CD14-positive monocyte (primary cell): Measurements from ENCODE around the gene SART1. TPM values are rescaled to one million over a fixed set of nuclear protein-coding genes. Genes with fewer than 3 reads are reported as not detected.
A peak's percentile ranks its signal among the peaks of the same experiment; 100 is the strongest.

Experiments
- DNase-seq, 3 donors: peaks; one replicate each; pipeline ENCODE4 v3.0.0-alpha.2; 2011 to 2022
- H2AFZ ChIP-seq: 2 replicates; pipeline ENCODE4 v1.6.0; 2012; ENCODE audit warnings: mild to moderate bottlenecking, low read depth, low read length, inconsistent platforms; ENCODE audit not compliant: insufficient read depth, poor library complexity, severe bottlenecking
- H3K27ac ChIP-seq, 2 donors: 1 replicate in 1 of 2; 2 replicates in 1 of 2; pipeline ENCODE4 v1.5.1; 2012 to 2013; ENCODE audit warnings: low read length in 2 of 2, control low read depth in 1 of 2, inconsistent platforms in 1 of 2, low read depth in 1 of 2, mild to moderate bottlenecking in 1 of 2
- H3K27me3 ChIP-seq, 2 donors: one replicate each; pipeline versions ENCODE4 v1.6.0 to v1.6.1; 2011 to 2013; ENCODE audit warnings: low read length in 2 of 2; ENCODE audit not compliant: control insufficient read depth in 2 of 2, insufficient read depth in 2 of 2
- H3K36me3 ChIP-seq, 2 donors: replicated peaks in 1 of 2; 1 replicate in 1 of 2; 2 replicates in 1 of 2; pipeline versions ENCODE4 v1.5.1 to v1.6.1; 2012 to 2013; ENCODE audit warnings: low read length in 2 of 2, control low read depth in 1 of 2, inconsistent platforms in 1 of 2, mild to moderate bottlenecking in 1 of 2; ENCODE audit not compliant: insufficient read depth in 2 of 2, control insufficient read depth in 1 of 2
- H3K4me1 ChIP-seq, 2 donors: 1 replicate in 1 of 2; 2 replicates in 1 of 2; pipeline versions ENCODE4 v1.5.1 to v1.6.1; 2012 to 2013; ENCODE audit warnings: low read length in 2 of 2, control low read depth in 1 of 2, inconsistent platforms in 1 of 2, mild to moderate bottlenecking in 1 of 2, moderate library complexity in 1 of 2; ENCODE audit not compliant: insufficient read depth in 2 of 2, control insufficient read depth in 1 of 2
- H3K4me2 ChIP-seq: replicated peaks from 2 replicates; pipeline ENCODE3; 2012; ENCODE audit warnings: low read length, moderate library complexity, mild to moderate bottlenecking; ENCODE audit not compliant: poor library complexity, severe bottlenecking; ENCODE audit errors: extremely low read depth
- H3K4me3 ChIP-seq, 3 experiments: fragments of 200-600 bp in 1 of 3; sonication (generic) in 1 of 3; replicated peaks in 1 of 3; 1 replicate in 2 of 3; 2 replicates in 1 of 3; pipeline ENCODE4 v1.5.1; 2011 to 2013; ENCODE audit warnings: low read length in 3 of 3, mild to moderate bottlenecking in 3 of 3, control low read depth in 2 of 3, low read depth in 2 of 3, inconsistent platforms in 1 of 3, moderate library complexity in 1 of 3
- H3K79me2 ChIP-seq: 2 replicates; pipeline ENCODE4 v1.6.0; 2012; ENCODE audit warnings: mild to moderate bottlenecking, control low read depth, inconsistent platforms, low read length, moderate library complexity; ENCODE audit not compliant: insufficient read depth
- H3K9ac ChIP-seq: 2 replicates; pipeline ENCODE4 v1.6.0; 2017; ENCODE audit warnings: low read length, mild to moderate bottlenecking; ENCODE audit not compliant: insufficient read depth, poor library complexity, severe bottlenecking
- H3K9me3 ChIP-seq, 2 donors: replicated peaks in 1 of 2; 1 replicate in 1 of 2; 2 replicates in 1 of 2; pipeline versions ENCODE4 v1.5.1 to v1.6.1; 2012 to 2013; ENCODE audit warnings: low read length in 2 of 2, control low read depth in 1 of 2; ENCODE audit not compliant: control insufficient read depth in 1 of 2, insufficient read depth in 1 of 2
- H4K20me1 ChIP-seq: 2 replicates; pipeline ENCODE4 v1.6.0; 2012; ENCODE audit warnings: mild to moderate bottlenecking, low read length, control low read depth, moderate library complexity; ENCODE audit not compliant: insufficient read depth
- H3K27ac Mint-ChIP-seq, 7 donors: one replicate each; pipeline ENCODE4 v1.8.0; 2020; ENCODE audit warnings: mild to moderate bottlenecking in 7 of 7, mixed read lengths in 7 of 7, moderate library complexity in 6 of 7, inconsistent platforms in 2 of 7
- H3K27me3 Mint-ChIP-seq, 3 donors: one replicate each; pipeline ENCODE4 v1.8.0; 2021 to 2022; ENCODE audit warnings: low read depth in 3 of 3, mild to moderate bottlenecking in 3 of 3, mixed read lengths in 3 of 3, moderate library complexity in 3 of 3, inconsistent platforms in 1 of 3
- H3K36me3 Mint-ChIP-seq, 2 donors: one replicate each; pipeline ENCODE4 v1.8.0; 2020; ENCODE audit warnings: mixed read lengths in 2 of 2, inconsistent platforms in 1 of 2, mild to moderate bottlenecking in 1 of 2
- H3K4me1 Mint-ChIP-seq: one replicate; pipeline ENCODE4 v1.8.0; 2020; ENCODE audit warnings: mild to moderate bottlenecking, mixed read lengths
- H3K4me3 Mint-ChIP-seq, 2 donors: one replicate each; pipeline ENCODE4 v1.8.0; 2020; ENCODE audit warnings: mild to moderate bottlenecking in 2 of 2, mixed read lengths in 2 of 2, moderate library complexity in 1 of 2
- H3K9me3 Mint-ChIP-seq, 7 donors: one replicate each; pipeline ENCODE4 v1.8.0; 2020 to 2022; ENCODE audit warnings: mixed read lengths in 7 of 7, mild to moderate bottlenecking in 6 of 7, moderate library complexity in 6 of 7, inconsistent platforms in 2 of 7
- WGBS: methylation state at CpG from one replicate; pipeline ENCODE4 v1.1.5; 2013; ENCODE audit warnings: missing lambda C conversion rate; ENCODE audit not compliant: insufficient coverage; 5-methylcytosine and 5-hydroxymethylcytosine counted together
- intact Hi-C, 2 donors: fragments of 100-400 bp; cut with micrococcal nuclease; formaldehyde crosslinking; loops; one replicate each; pipeline versions ENCODE4 v1.15.0 to v1.15.1; 2023
- polyA plus RNA-seq, 3 donors: library from polyadenylated mRNA; depleted of rRNA in 1 of 3; unstranded in 2 of 3; stranded (reverse) in 1 of 3; fragments of 300-500 nt in 2 of 3; fragments of >200 nt in 1 of 3; fragmentation: Illumina TruSeq in 2 of 3; gene quantifications; 1 replicate in 2 of 3; 2 replicates in 1 of 3; pipeline ENCODE4 v1.2.3, GENCODE V29; 2012 to 2021
- TF ChIP-seq, protein P1 (sequence below): fragments of 200-600 bp; IDR thresholded peaks from one replicate; pipeline ENCODE4 v1.8.0; 2022; ENCODE audit warnings: antibody characterized with exemption, mild to moderate bottlenecking

SART1 gene
- polyA plus RNA-seq, 3 donors = 8.9 to 52.8 (median 16.1) TPM

DNA sequence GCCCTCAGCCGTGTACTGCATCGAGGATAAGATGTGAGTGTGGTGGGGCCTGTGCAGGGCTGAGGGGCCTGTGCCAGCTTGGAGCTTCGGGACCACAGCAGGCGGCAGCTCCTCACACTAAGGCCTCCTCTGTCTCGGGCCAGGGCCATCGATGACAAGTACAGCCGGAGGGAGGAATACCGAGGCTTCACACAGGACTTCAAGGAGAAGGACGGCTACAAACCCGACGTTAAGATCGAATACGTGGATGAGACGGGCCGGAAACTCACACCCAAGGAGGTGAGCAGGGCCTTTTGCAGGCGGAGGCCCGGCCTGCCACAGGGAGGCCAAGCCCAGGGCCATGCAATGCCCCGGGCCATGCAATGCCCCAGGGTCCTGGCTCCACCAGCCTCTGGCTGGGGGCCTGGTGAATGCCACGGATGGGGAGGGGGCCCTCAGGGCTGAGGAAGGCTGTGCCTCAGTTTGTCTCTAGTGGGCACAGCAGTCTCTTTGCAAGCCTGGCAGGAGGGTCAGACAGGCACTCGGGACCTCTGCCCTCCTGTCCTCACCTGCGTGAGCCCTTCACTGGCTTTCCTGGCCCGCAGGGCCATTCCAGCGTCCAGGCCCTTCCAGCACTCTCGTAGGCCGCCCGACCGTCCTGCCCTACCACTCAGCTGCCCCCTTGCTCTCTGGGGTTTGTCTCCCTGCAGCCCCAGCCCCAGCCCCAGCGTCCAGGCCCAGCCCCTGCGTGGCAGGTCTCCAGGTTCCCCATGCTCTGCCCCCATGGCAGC is 16.3 kb downstream of the SART1 start:
- Mint-ChIP-seq H3K4me3 (no peak overlapping the region), H3K9me3 (no peaks in the 10 kb centered on the region), H3K36me3 (peaks cover 50 to 70% of the 10 kb centered on the region in 2 donors), H3K27ac (peak overlapping the region in 1 of 7 donors; percentile 30), H3K27me3 (peaks cover 0 to 4% (median 0%) of the 10 kb centered on the region in 3 donors), H3K4me1 (no peaks in the 10 kb centered on the region)
- no peak for DNase-seq
- intact Hi-C loops = no loop called here
- Histone ChIP-seq H3K4me3 (no peak overlapping the region), H4K20me1 (peaks cover 7% of the 10 kb centered on the region), H3K9me3 (no peaks in the 10 kb centered on the region), H3K4me2 (no peak overlapping the region), H3K4me1 (no peaks in the 10 kb centered on the region), H3K79me2 (no peaks in the 10 kb centered on the region), H3K36me3 (peaks cover 49 to 63% of the 10 kb centered on the region in 2 donors), H3K9ac (no peak overlapping the region), H3K27me3 (no peaks in the 10 kb centered on the region), H3K27ac (no peak overlapping the region), H2AFZ (no peak overlapping the region)
- TF ChIP-seq, protein P1, sequence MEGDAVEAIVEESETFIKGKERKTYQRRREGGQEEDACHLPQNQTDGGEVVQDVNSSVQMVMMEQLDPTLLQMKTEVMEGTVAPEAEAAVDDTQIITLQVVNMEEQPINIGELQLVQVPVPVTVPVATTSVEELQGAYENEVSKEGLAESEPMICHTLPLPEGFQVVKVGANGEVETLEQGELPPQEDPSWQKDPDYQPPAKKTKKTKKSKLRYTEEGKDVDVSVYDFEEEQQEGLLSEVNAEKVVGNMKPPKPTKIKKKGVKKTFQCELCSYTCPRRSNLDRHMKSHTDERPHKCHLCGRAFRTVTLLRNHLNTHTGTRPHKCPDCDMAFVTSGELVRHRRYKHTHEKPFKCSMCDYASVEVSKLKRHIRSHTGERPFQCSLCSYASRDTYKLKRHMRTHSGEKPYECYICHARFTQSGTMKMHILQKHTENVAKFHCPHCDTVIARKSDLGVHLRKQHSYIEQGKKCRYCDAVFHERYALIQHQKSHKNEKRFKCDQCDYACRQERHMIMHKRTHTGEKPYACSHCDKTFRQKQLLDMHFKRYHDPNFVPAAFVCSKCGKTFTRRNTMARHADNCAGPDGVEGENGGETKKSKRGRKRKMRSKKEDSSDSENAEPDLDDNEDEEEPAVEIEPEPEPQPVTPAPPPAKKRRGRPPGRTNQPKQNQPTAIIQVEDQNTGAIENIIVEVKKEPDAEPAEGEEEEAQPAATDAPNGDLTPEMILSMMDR = no peak
- 97% methylated on average over 28 of the region's 29 CpGs for WGBS

DNA sequence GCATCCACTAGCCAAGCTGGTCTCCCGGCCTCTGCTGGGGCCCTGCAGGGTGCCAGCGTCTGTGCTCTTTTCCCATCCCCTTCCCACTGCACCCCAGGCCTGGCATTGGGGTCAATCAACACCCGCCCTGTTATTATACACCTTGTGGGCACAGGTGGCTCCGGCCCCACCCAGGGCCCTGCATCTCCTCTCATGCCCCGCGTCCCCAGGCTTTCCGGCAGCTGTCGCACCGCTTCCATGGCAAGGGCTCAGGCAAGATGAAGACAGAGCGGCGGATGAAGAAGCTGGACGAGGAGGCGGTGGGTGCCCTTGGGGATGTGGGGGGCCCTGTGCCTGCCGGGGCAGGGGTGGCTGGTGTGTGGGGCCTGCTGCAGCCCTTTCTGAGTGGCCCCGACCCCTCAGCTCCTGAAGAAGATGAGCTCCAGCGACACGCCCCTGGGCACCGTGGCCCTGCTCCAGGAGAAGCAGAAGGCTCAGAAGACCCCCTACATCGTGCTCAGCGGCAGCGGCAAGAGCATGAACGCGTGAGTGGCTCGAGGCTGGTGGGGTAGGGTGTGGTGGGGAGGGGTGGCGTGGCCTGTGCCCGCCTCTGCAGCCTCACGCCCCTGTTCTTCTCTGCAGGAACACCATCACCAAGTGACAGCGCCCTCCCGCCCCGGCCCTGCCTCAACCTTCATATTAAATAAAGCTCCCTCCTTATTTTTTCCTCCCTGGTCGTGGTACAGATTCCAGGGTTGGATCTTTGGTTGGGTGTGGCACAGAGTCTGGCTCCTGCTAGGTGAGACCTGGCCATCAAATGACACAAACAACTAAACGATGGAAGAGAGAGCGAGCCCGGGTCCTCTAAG is 17.1 kb downstream of the SART1 start:
- WGBS = 98% methylated on average over 15 of the region's 34 CpGs
- DNase-seq = no peak

More for the DNA sequence above, 17.1 kb downstream of the SART1 start:
- H3K36me3 ChIP-seq = peaks cover 43 to 55% of the 10 kb centered on the region in 2 donors
- H3K36me3 Mint-ChIP-seq = peaks cover 43 to 65% of the 10 kb centered on the region in 2 donors
- no peaks in the 10 kb centered on the region for H3K9me3 ChIP-seq
- H3K27me3 Mint-ChIP-seq = peaks cover 0 to 4% (median 0%) of the 10 kb centered on the region in 3 donors
- peaks cover 7% of the 10 kb centered on the region for H4K20me1 ChIP-seq
- TF ChIP-seq, protein P1 = no peak
- H2AFZ ChIP-seq = no peak overlapping the region
- no peaks in the 10 kb centered on the region for H3K4me1 ChIP-seq
- no peaks in the 10 kb centered on the region for H3K4me1 Mint-ChIP-seq
- H3K27me3 ChIP-seq = no peaks in the 10 kb centered on the region
- no peak overlapping the region for H3K4me2 ChIP-seq
- H3K4me3 ChIP-seq = no peak overlapping the region
- intact Hi-C loops = no loop called here
- no peak overlapping the region for H3K27ac ChIP-seq
- H3K9me3 Mint-ChIP-seq = no peaks in the 10 kb centered on the region
- H3K4me3 Mint-ChIP-seq = no peak overlapping the region
- peak overlapping the region in 2 of 7 donors; percentile 40 to 42 for H3K27ac Mint-ChIP-seq
- no peaks in the 10 kb centered on the region for H3K79me2 ChIP-seq
- no peak overlapping the region for H3K9ac ChIP-seq
